HEK293 (cell line): ENCODE measurements around the gene LARGE1.

Experiments used
- CTCF ChIA-PET: fragments of 350-600 bp; formaldehyde crosslinking; extraction: SDS; loops from one replicate; lab custom pipeline; 2021; ENCODE audit warnings: antibody characterized with exemption; lab: Yijun Ruan, JAX
- POLR2A ChIA-PET: fragments of 300-600 bp; formaldehyde crosslinking; extraction: SDS; loops from one replicate; lab custom pipeline; 2020; ENCODE audit warnings: antibody characterized with exemption, inconsistent platforms; lab: Yijun Ruan, JAX
- H3K27ac ChIP-seq: fragments of 200-500 bp; sonication (Bioruptor generic); 2 replicates; pipeline ENCODE4 v1.5.1; 2014; ENCODE audit warnings: low read depth, low read length, control low read depth, inconsistent platforms; ENCODE audit errors: extremely low read depth
- H3K36me3 ChIP-seq, 2 experiments: fragments of 200-500 bp in 1 of 2; sonication (Bioruptor generic) in 1 of 2; 1 replicate in 1 of 2; 2 replicates in 1 of 2; pipeline ENCODE4 v1.5.1; 2014 to 2017; ENCODE audit warnings: inconsistent platforms in 2 of 2, low read length in 2 of 2; ENCODE audit not compliant: control insufficient read depth in 2 of 2, insufficient read depth in 1 of 2
- H3K4me1 ChIP-seq: fragments of 200-500 bp; sonication (Bioruptor generic); 2 replicates; pipeline ENCODE4 v1.5.1; 2014; ENCODE audit warnings: mild to moderate bottlenecking, low read length, inconsistent platforms; ENCODE audit not compliant: control insufficient read depth, insufficient read depth
- H3K4me3 ChIP-seq: 2 replicates; pipeline ENCODE4 v1.5.1; 2011; ENCODE audit warnings: low read depth, mild to moderate bottlenecking, control low read depth, low read length, moderate library complexity
- H3K9me3 ChIP-seq: fragments of 200-500 bp; sonication (Bioruptor generic); 2 replicates; pipeline ENCODE4 v1.5.1; 2014; ENCODE audit warnings: low read depth, low read length, inconsistent platforms; ENCODE audit not compliant: control insufficient read depth, insufficient read depth
- EGR2 ChIP-seq: fragments of 450-650 bp; formaldehyde crosslinking; IDR thresholded peaks from 2 replicates; pipeline ENCODE4 v1.5.1; 2016; ENCODE audit warnings: low read depth, missing biosample characterization, missing genetic modification characterization
- ELK4 ChIP-seq: IDR thresholded peaks from 2 replicates; pipeline ENCODE4 v1.6.1; 2011; ENCODE audit warnings: mild to moderate bottlenecking, low read depth, low read length, borderline replicate concordance
- FEZF1 ChIP-seq: fragments of 450-650 bp; formaldehyde crosslinking; IDR thresholded peaks from 2 replicates; pipeline ENCODE4 v1.5.1; 2016; ENCODE audit warnings: missing biosample characterization, missing genetic modification characterization
- GLIS2 ChIP-seq: fragments of 450-650 bp; formaldehyde crosslinking; IDR thresholded peaks from 2 replicates; pipeline ENCODE4 v1.5.1; 2016; ENCODE audit warnings: missing biosample characterization, missing genetic modification characterization
- KLF1 ChIP-seq: fragments of 450-650 bp; formaldehyde crosslinking; IDR thresholded peaks from 2 replicates; pipeline ENCODE4 v1.5.1; 2016; ENCODE audit warnings: missing biosample characterization, missing genetic modification characterization
- OVOL3 ChIP-seq: fragments of 450-650 bp; formaldehyde crosslinking; IDR thresholded peaks from 2 replicates; pipeline ENCODE4 v1.5.1; 2016; ENCODE audit warnings: missing biosample characterization, missing genetic modification characterization
- PRDM1 ChIP-seq: fragments of 450-650 bp; formaldehyde crosslinking; IDR thresholded peaks from 2 replicates; pipeline ENCODE4; 2016; ENCODE audit warnings: missing biosample characterization, missing genetic modification characterization
- RBAK ChIP-seq: fragments of 450-650 bp; formaldehyde crosslinking; IDR thresholded peaks from 2 replicates; pipeline ENCODE4 v1.5.1; 2016; ENCODE audit warnings: missing biosample characterization, missing genetic modification characterization
- ZBTB1 ChIP-seq: fragments of 450-650 bp; formaldehyde crosslinking; IDR thresholded peaks from 2 replicates; pipeline ENCODE4 v1.5.1; 2016; ENCODE audit warnings: missing biosample characterization, missing genetic modification characterization
- ZBTB20 ChIP-seq: fragments of 450-650 bp; formaldehyde crosslinking; IDR thresholded peaks from 2 replicates; pipeline ENCODE4 v1.5.1; 2016; ENCODE audit warnings: missing biosample characterization, missing genetic modification characterization
- ZBTB21 ChIP-seq: fragments of 450-650 bp; formaldehyde crosslinking; IDR thresholded peaks from 2 replicates; pipeline ENCODE4 v1.5.1; 2017; ENCODE audit warnings: missing biosample characterization, missing genetic modification characterization
- ZBTB48 ChIP-seq: fragments of 450-650 bp; formaldehyde crosslinking; IDR thresholded peaks from 2 replicates; pipeline ENCODE4 v1.5.1; 2016; ENCODE audit warnings: missing biosample characterization, missing genetic modification characterization
- ZFHX2 ChIP-seq: fragments of 450-650 bp; formaldehyde crosslinking; conservative IDR thresholded peaks from 2 replicates; pipeline ENCODE4 v1.5.1; 2016; ENCODE audit warnings: missing biosample characterization, missing genetic modification characterization
- ZNF155 ChIP-seq: fragments of 450-650 bp; formaldehyde crosslinking; IDR thresholded peaks from 2 replicates; pipeline ENCODE4 v1.5.1; 2016; ENCODE audit warnings: missing biosample characterization, missing genetic modification characterization
- ZNF157 ChIP-seq: fragments of 450-650 bp; formaldehyde crosslinking; IDR thresholded peaks from 2 replicates; pipeline ENCODE4 v1.5.1; 2016; ENCODE audit warnings: missing biosample characterization, missing genetic modification characterization
- ZNF19 ChIP-seq: fragments of 450-650 bp; formaldehyde crosslinking; IDR thresholded peaks from 2 replicates; pipeline ENCODE4; 2016; ENCODE audit warnings: missing biosample characterization, missing genetic modification characterization, low read depth
- ZNF211 ChIP-seq: fragments of 450-650 bp; formaldehyde crosslinking; IDR thresholded peaks from 2 replicates; pipeline ENCODE4 v1.5.1; 2016; ENCODE audit warnings: low read depth, missing biosample characterization, missing genetic modification characterization
- ZNF221 ChIP-seq: fragments of 450-650 bp; formaldehyde crosslinking; IDR thresholded peaks from 2 replicates; pipeline ENCODE4 v1.5.1; 2017; ENCODE audit warnings: missing biosample characterization, missing genetic modification characterization, borderline replicate concordance
- ZNF248 ChIP-seq: fragments of 450-650 bp; formaldehyde crosslinking; IDR thresholded peaks from 2 replicates; pipeline ENCODE4 v1.5.1; 2017; ENCODE audit warnings: missing biosample characterization, missing genetic modification characterization
- ZNF266 ChIP-seq: fragments of 450-650 bp; formaldehyde crosslinking; IDR thresholded peaks from 2 replicates; pipeline ENCODE4 v1.5.1; 2016; ENCODE audit warnings: missing biosample characterization, missing genetic modification characterization, low read depth
- ZNF362 ChIP-seq: fragments of 450-650 bp; formaldehyde crosslinking; IDR thresholded peaks from 2 replicates; pipeline ENCODE4 v1.5.1; 2016; ENCODE audit warnings: missing biosample characterization, missing genetic modification characterization
- ZNF510 ChIP-seq: fragments of 450-650 bp; formaldehyde crosslinking; IDR thresholded peaks from 2 replicates; pipeline ENCODE4 v1.5.1; 2018; ENCODE audit warnings: mild to moderate bottlenecking, missing genetic modification characterization, missing biosample characterization; ENCODE audit not compliant: insufficient replicate concordance
- ZNF660 ChIP-seq: fragments of 450-650 bp; IDR thresholded peaks from 2 replicates; pipeline ENCODE4 v1.5.1; 2018; ENCODE audit warnings: missing biosample characterization, mild to moderate bottlenecking, missing genetic modification characterization
- ZNF843 ChIP-seq: fragments of 450-650 bp; formaldehyde crosslinking; IDR thresholded peaks from 2 replicates; pipeline ENCODE4 v1.5.1; 2016; ENCODE audit warnings: missing biosample characterization, missing genetic modification characterization
- TF ChIP-seq, protein P1 (sequence below): fragments of 450-650 bp; formaldehyde crosslinking; IDR thresholded peaks from 2 replicates; pipeline ENCODE4 v1.5.1; 2016; ENCODE audit warnings: missing biosample characterization, missing genetic modification characterization
- TF ChIP-seq, protein P2 (sequence below): fragments of 450-650 bp; formaldehyde crosslinking; IDR thresholded peaks from 2 replicates; pipeline ENCODE4 v1.5.1; 2016; ENCODE audit warnings: missing biosample characterization, missing genetic modification characterization
- TF ChIP-seq, protein P3 (sequence below): fragments of 450-650 bp; IDR thresholded peaks from 2 replicates; pipeline ENCODE4 v1.5.1; 2018; ENCODE audit warnings: missing biosample characterization, mild to moderate bottlenecking, missing genetic modification characterization

Gene LARGE1

GRCh38 chr22:33544707-33545106 lies 375.6 kb downstream of the LARGE1 start:
- H3K4me3 ChIP-seq = no peak overlapping the region
- POLR2A ChIA-PET = no interaction called here
- no peaks in the 10 kb centered on the region for H3K9me3 ChIP-seq
- no peaks in the 10 kb centered on the region for H3K4me1 ChIP-seq
- no peak overlapping the region for H3K27ac ChIP-seq
- no peak for TF ChIP-seq ZNF19
- TF ChIP-seq ZBTB1 (tag by site-specific recombination) = no peak
- no peak for TF ChIP-seq ZNF211 (tag by site-specific recombination)
- no peak for TF ChIP-seq ZBTB20
- TF ChIP-seq, protein P1, sequence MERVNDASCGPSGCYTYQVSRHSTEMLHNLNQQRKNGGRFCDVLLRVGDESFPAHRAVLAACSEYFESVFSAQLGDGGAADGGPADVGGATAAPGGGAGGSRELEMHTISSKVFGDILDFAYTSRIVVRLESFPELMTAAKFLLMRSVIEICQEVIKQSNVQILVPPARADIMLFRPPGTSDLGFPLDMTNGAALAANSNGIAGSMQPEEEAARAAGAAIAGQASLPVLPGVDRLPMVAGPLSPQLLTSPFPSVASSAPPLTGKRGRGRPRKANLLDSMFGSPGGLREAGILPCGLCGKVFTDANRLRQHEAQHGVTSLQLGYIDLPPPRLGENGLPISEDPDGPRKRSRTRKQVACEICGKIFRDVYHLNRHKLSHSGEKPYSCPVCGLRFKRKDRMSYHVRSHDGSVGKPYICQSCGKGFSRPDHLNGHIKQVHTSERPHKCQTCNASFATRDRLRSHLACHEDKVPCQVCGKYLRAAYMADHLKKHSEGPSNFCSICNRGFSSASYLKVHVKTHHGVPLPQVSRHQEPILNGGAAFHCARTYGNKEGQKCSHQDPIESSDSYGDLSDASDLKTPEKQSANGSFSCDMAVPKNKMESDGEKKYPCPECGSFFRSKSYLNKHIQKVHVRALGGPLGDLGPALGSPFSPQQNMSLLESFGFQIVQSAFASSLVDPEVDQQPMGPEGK (tag by site-specific recombination) = no peak
- TF ChIP-seq RBAK = no peak
- no peak for TF ChIP-seq FEZF1 (tag by site-specific recombination)
- TF ChIP-seq ZNF221 = no peak
- TF ChIP-seq ELK4 = no peak
- TF ChIP-seq EGR2 (tag by site-specific recombination) = no peak
- no peak for TF ChIP-seq GLIS2 (tag by site-specific recombination)
- no peak for TF ChIP-seq ZNF266 (tag by site-specific recombination)
- no peak for TF ChIP-seq PRDM1 (tag by site-specific recombination)
- no peak for TF ChIP-seq ZFHX2 (tag by site-specific recombination)
- TF ChIP-seq, protein P2, sequence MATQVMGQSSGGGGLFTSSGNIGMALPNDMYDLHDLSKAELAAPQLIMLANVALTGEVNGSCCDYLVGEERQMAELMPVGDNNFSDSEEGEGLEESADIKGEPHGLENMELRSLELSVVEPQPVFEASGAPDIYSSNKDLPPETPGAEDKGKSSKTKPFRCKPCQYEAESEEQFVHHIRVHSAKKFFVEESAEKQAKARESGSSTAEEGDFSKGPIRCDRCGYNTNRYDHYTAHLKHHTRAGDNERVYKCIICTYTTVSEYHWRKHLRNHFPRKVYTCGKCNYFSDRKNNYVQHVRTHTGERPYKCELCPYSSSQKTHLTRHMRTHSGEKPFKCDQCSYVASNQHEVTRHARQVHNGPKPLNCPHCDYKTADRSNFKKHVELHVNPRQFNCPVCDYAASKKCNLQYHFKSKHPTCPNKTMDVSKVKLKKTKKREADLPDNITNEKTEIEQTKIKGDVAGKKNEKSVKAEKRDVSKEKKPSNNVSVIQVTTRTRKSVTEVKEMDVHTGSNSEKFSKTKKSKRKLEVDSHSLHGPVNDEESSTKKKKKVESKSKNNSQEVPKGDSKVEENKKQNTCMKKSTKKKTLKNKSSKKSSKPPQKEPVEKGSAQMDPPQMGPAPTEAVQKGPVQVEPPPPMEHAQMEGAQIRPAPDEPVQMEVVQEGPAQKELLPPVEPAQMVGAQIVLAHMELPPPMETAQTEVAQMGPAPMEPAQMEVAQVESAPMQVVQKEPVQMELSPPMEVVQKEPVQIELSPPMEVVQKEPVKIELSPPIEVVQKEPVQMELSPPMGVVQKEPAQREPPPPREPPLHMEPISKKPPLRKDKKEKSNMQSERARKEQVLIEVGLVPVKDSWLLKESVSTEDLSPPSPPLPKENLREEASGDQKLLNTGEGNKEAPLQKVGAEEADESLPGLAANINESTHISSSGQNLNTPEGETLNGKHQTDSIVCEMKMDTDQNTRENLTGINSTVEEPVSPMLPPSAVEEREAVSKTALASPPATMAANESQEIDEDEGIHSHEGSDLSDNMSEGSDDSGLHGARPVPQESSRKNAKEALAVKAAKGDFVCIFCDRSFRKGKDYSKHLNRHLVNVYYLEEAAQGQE (tag by site-specific recombination) = no peak
- no peak for TF ChIP-seq ZNF660 (tag by site-specific recombination)
- no peak for TF ChIP-seq OVOL3 (tag by site-specific recombination)
- no peak for TF ChIP-seq ZBTB21
- no peak for TF ChIP-seq KLF1 (tag by site-specific recombination)
- TF ChIP-seq, all 188 proteins: peak for 0
- CTCF ChIA-PET = interaction anchor here (0.6 kb wide), 1 partner anchor 44 kb away, joined by 3 read pairs; no protein-coding TSS in a partner anchor
- H3K36me3 ChIP-seq = peaks cover 0 to 6% of the 10 kb centered on the region in 2 experiments; a peak in 1 of 3 replicates

- no peaks in the 10 kb centered on the region for H3K36me3 ChIP-seq
- H3K4me3 ChIP-seq = no peak overlapping the region
- CTCF ChIA-PET = interaction anchor here (1.1 to 1.2 kb wide), 2 partner anchors 23 to 37 kb away, joined by 3 to 8 read pairs; no protein-coding TSS in a partner anchor
- no peak overlapping the region for H3K27ac ChIP-seq
- POLR2A ChIA-PET = no interaction called here
- H3K9me3 ChIP-seq = no peaks in the 10 kb centered on the region
- H3K4me1 ChIP-seq = no peaks in the 10 kb centered on the region
- no peak for TF ChIP-seq ZNF155 (tag by site-specific recombination)
- TF ChIP-seq ZNF843 (tag by site-specific recombination) = no peak
- TF ChIP-seq ZNF510 = no peak
- TF ChIP-seq, protein P3, sequence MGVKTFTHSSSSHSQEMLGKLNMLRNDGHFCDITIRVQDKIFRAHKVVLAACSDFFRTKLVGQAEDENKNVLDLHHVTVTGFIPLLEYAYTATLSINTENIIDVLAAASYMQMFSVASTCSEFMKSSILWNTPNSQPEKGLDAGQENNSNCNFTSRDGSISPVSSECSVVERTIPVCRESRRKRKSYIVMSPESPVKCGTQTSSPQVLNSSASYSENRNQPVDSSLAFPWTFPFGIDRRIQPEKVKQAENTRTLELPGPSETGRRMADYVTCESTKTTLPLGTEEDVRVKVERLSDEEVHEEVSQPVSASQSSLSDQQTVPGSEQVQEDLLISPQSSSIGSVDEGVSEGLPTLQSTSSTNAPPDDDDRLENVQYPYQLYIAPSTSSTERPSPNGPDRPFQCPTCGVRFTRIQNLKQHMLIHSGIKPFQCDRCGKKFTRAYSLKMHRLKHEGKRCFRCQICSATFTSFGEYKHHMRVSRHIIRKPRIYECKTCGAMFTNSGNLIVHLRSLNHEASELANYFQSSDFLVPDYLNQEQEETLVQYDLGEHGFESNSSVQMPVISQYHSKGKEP (tag by site-specific recombination) = no peak
- no peak for TF ChIP-seq ZNF157 (tag by site-specific recombination)
- no peak for TF ChIP-seq ZNF248 (tag by site-specific recombination)
- no peak for TF ChIP-seq ZBTB48 (tag by site-specific recombination)
- no peak for TF ChIP-seq ZNF362
These were observed 377.6 kb downstream of the LARGE1 start for GRCh38 chr22:33542722-33543121.
